DND-41 (cell line): Measurements from ENCODE around the gene DISC1.

Source experiments
- ATAC-seq: fragments of 200-7000 bp; cut with Tn5 transposase; 3 replicates; pipeline ENCODE4 v1.9.1; 2021; ENCODE audit warnings: low read depth; ENCODE audit not compliant: insufficient read depth
- DNase-seq: peaks from one replicate; pipeline ENCODE4 v3.0.0-alpha.2; 2020
- H2AFZ ChIP-seq: 2 replicates; pipeline ENCODE4 v1.6.0; 2012; ENCODE audit warnings: low read depth, low read length
- H3K27ac ChIP-seq: 2 replicates; pipeline ENCODE4 v1.5.1; 2012; ENCODE audit warnings: low read length, inconsistent platforms
- H3K27me3 ChIP-seq: fragments of 200-600 bp; sonication (generic); 2 replicates; pipeline ENCODE4 v1.6.0; 2012; ENCODE audit warnings: low read length, mild to moderate bottlenecking, inconsistent platforms; ENCODE audit not compliant: insufficient read depth, poor library complexity
- H3K36me3 ChIP-seq: 2 replicates; pipeline ENCODE4 v1.5.1; 2012; ENCODE audit warnings: low read length, inconsistent platforms; ENCODE audit not compliant: insufficient read depth
- H3K4me1 ChIP-seq: 2 replicates; pipeline ENCODE4 v1.5.1; 2012; ENCODE audit warnings: mild to moderate bottlenecking, low read length; ENCODE audit not compliant: insufficient read depth
- H3K4me2 ChIP-seq: 2 replicates; pipeline ENCODE4 v1.6.0; 2012; ENCODE audit warnings: mild to moderate bottlenecking, moderate library complexity, low read length, inconsistent platforms; ENCODE audit not compliant: insufficient read depth
- H3K4me3 ChIP-seq, 2 experiments: fragments of 200-600 bp in 1 of 2; shearing (Covaris generic) in 1 of 2; 2 replicates each; pipeline ENCODE4 v1.5.1; 2012 to 2016; ENCODE audit warnings: inconsistent platforms in 2 of 2, low read length in 2 of 2, mild to moderate bottlenecking in 2 of 2, low read depth in 1 of 2, moderate library complexity in 1 of 2
- H3K79me2 ChIP-seq: 2 replicates; pipeline ENCODE4 v1.6.0; 2012; ENCODE audit warnings: low read length, inconsistent platforms; ENCODE audit not compliant: insufficient read depth
- H3K9ac ChIP-seq: 2 replicates; pipeline ENCODE4 v1.6.0; 2012; ENCODE audit warnings: low read depth, mild to moderate bottlenecking, inconsistent platforms, low read length, moderate library complexity
- H3K9me3 ChIP-seq: 2 replicates; pipeline ENCODE4 v1.5.1; 2012; ENCODE audit warnings: low read length, moderate library complexity, mild to moderate bottlenecking, inconsistent platforms; ENCODE audit not compliant: insufficient read depth, severe bottlenecking
- H4K20me1 ChIP-seq: 2 replicates; pipeline ENCODE4 v1.6.0; 2012; ENCODE audit warnings: low read length; ENCODE audit not compliant: insufficient read depth
- EZH2 ChIP-seq: IDR thresholded peaks from 3 replicates; pipeline ENCODE4 v1.6.1; 2012; ENCODE audit warnings: borderline replicate concordance, low read depth, mild to moderate bottlenecking, moderate library complexity, low read length, inconsistent platforms; ENCODE audit not compliant: severe bottlenecking
- TF ChIP-seq, protein P1 (sequence below): IDR thresholded peaks from 2 replicates; pipeline ENCODE4 v1.5.1; 2012; ENCODE audit warnings: borderline replicate concordance, low read length, moderate library complexity, mild to moderate bottlenecking; ENCODE audit not compliant: poor library complexity, severe bottlenecking; ENCODE audit errors: extremely low read depth

The DISC1 gene

DNA sequence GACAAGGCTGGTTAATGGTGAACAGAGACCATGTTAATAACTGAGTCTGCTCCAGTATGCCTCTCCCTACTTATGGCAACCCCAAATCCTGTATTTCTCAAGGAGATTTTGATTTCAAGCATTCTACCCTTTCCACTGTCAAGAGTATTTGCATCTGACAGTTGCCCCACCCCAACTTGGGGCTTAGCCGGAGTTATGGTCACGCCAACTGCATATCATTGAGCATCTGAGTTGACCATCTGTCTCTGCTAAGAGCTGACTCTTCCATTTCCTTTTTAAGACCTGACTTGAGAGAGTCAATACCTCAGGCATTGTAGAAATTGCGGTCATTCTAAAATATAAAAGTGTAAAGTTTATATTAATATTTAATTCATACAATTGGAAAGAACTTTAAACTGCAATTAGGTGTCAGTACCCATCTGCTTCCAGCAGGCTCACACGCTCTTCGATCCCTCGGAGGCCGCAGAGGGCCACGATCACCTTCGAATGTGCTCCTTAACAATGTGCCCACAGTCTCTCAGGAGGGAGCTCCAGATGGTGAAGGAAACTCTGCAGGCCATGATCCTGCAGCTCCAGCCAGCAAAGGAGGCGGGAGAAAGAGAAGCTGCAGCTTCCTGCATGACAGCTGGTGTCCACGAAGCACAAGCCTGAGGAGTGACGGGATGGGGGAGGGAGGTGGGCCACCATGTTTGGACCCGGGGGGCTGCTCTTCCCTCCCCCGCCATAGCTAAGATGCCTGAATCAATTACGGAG lies 409.8 kb downstream of the DISC1 start:
- Histone ChIP-seq H3K9ac (no peak overlapping the region), H4K20me1 (no peaks in the 10 kb centered on the region), H3K27me3 (no peaks in the 10 kb centered on the region), H3K36me3 (no peaks in the 10 kb centered on the region), H3K9me3 (no peaks in the 10 kb centered on the region), H3K27ac (no peak overlapping the region), H3K4me2 (no peak overlapping the region), H3K79me2 (no peaks in the 10 kb centered on the region), H3K4me1 (no peaks in the 10 kb centered on the region), H2AFZ (no peak overlapping the region), H3K4me3 (no peak overlapping the region)
- ATAC-seq = no peak
- TF ChIP-seq, protein P1, sequence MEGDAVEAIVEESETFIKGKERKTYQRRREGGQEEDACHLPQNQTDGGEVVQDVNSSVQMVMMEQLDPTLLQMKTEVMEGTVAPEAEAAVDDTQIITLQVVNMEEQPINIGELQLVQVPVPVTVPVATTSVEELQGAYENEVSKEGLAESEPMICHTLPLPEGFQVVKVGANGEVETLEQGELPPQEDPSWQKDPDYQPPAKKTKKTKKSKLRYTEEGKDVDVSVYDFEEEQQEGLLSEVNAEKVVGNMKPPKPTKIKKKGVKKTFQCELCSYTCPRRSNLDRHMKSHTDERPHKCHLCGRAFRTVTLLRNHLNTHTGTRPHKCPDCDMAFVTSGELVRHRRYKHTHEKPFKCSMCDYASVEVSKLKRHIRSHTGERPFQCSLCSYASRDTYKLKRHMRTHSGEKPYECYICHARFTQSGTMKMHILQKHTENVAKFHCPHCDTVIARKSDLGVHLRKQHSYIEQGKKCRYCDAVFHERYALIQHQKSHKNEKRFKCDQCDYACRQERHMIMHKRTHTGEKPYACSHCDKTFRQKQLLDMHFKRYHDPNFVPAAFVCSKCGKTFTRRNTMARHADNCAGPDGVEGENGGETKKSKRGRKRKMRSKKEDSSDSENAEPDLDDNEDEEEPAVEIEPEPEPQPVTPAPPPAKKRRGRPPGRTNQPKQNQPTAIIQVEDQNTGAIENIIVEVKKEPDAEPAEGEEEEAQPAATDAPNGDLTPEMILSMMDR = no peak
- TF ChIP-seq EZH2 = no peak
- no peak for DNase-seq

DNA sequence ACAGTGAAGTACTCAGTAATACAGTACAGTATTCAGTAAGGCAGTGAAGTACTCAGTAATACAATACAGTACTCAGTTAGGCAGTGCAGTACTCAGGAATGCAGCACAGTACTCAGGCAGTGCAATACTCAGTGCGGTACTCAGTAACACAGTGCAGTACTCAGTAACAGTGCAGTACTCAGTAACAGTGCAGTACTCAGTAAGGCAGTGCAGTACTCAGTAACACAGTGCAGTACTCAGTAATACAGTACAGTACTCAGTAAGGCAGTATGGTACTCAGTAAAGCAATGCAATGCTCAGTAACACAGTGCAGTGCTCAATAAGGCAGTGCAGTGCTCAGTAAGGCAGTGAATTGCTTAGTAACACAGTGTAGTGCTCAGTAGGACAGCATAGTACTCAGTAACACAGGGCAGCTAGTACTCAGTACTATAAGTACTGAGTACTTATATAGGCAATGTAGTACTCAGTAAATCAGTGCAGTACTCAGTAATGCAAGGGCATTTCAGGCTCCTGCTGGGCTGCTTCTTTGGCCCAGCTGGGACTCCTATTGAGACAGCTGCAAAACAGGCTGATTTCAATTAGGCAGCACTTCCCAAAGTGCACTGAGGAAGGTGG lies 411.3 kb downstream of the DISC1 start:
- H3K9ac ChIP-seq = no peak overlapping the region
- no peaks in the 10 kb centered on the region for H3K27me3 ChIP-seq
- no peak overlapping the region for H2AFZ ChIP-seq
- no peak overlapping the region for H3K4me3 ChIP-seq
- H3K4me2 ChIP-seq = no peak overlapping the region
- H3K27ac ChIP-seq = no peak overlapping the region
- no peaks in the 10 kb centered on the region for H3K4me1 ChIP-seq
- no peaks in the 10 kb centered on the region for H4K20me1 ChIP-seq
- ATAC-seq (no peak), DNase-seq (no peak)
- no peaks in the 10 kb centered on the region for H3K79me2 ChIP-seq
- H3K36me3 ChIP-seq = no peaks in the 10 kb centered on the region
- TF ChIP-seq, protein P1 = no peak
- TF ChIP-seq EZH2 = no peak
- H3K9me3 ChIP-seq = no peaks in the 10 kb centered on the region

DNA sequence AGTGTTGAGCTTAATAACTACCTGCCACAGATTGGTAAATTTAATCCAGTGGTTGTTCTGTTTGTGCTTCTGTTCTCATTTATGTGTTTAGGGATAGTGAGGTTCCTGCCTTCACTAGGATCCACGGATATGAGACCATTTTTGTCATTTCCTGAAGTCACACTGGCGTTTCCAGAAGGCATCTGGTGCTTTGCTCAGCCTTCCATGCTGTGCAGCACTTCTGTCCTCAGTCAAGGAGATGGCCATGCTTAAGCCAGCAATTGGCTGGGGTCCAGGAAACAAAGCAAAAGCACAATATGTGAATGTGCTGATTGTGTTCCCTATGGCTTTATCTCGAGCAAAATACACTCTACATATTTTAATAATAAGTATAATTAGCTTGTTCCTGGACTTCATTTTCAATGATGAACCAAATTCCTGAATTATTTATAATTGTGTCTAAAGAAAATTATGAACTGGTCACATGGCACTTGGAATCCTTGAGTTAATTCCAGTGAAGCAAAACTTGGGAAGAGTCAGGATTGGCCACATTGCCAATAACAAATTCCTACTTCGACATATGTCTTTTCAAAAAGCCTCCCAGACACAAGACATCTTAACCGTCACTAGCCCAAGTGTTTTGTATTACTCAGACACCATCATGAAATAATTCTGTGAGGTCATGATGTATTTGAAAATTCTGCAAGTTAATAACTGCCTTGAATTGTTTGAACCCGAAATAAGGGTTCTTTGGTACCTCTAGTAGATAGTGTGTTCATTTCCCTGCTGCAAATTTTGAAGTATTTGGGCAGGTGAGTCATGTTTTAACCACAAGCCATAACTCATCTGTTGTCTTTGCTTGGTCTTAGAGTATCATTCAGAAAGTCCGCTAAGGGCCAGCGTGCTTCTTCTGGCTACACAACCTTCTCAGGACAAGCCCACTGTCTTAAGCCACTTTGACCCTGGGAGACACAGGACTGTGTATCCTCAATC lies 412.4 kb downstream of the DISC1 start:
- no peaks in the 10 kb centered on the region for H3K27me3 ChIP-seq
- DNase-seq = no peak
- H3K36me3 ChIP-seq = no peaks in the 10 kb centered on the region
- H3K4me2 ChIP-seq = no peak overlapping the region
- H3K79me2 ChIP-seq = no peaks in the 10 kb centered on the region
- H2AFZ ChIP-seq = no peak overlapping the region
- no peaks in the 10 kb centered on the region for H3K9me3 ChIP-seq
- H3K27ac ChIP-seq = no peak overlapping the region
- H3K9ac ChIP-seq = no peak overlapping the region
- H4K20me1 ChIP-seq = no peaks in the 10 kb centered on the region
- no peaks in the 10 kb centered on the region for H3K4me1 ChIP-seq
- H3K4me3 ChIP-seq = no peak overlapping the region
- no peak for ATAC-seq
- TF ChIP-seq, protein P1 = no peak
- no peak for TF ChIP-seq EZH2
